Measurements from ENCODE around the gene BOD1L1.
A peak's percentile ranks its signal among the peaks of the same experiment; 100 is the strongest.

Gene BOD1L1

GRCh38 chr4:13553081-13553480 is 74.4 kb downstream of the BOD1L1 start:
- CTCF ChIA-PET: interaction anchor here (1.8 to 2.1 kb wide), 2 partner anchors 102 to 700 kb away, joined by 5 to 9 read pairs; no protein-coding TSS in a partner anchor
- no peaks in the 10 kb centered on the region for H3K36me3 ChIP-seq (ENCODE audit: control insufficient read depth in 2 of 2, insufficient read depth in 1 of 2, low read length in 2 of 2)
- H3K4me3 ChIP-seq (ENCODE audit: low read depth, low read length): no peak overlapping the region
- no peaks in the 10 kb centered on the region for H3K9me3 ChIP-seq (ENCODE audit: control insufficient read depth, insufficient read depth, low read depth, low read length)
- TF ChIP-seq MEIS1 (CRISPR knock-in tag; IDR thresholded peaks at IDR 0.05; ENCODE audit: borderline replicate concordance) (no peak), ZNF791 (tag by site-specific recombination; IDR thresholded peaks at IDR 0.05) (no peak), ZNF394 (tag by site-specific recombination; IDR thresholded peaks at IDR 0.05; ENCODE audit: borderline replicate concordance) (no peak)
- POLR2A ChIA-PET: no interaction called here
- no peak overlapping the region for H3K27ac ChIP-seq (ENCODE audit: extremely low read depth, low read depth, low read length)
- no peaks in the 10 kb centered on the region for H3K4me1 ChIP-seq (ENCODE audit: control insufficient read depth, insufficient read depth, low read length)

GRCh38 chr4:13548984-13549546 is 78.5 kb downstream of the BOD1L1 start:
- ChIA-PET CTCF (interaction anchor here (0.5 to 1.0 kb wide), 9 partner anchors 9 to 832 kb away, joined by 3 to 5 read pairs (median 3); no protein-coding TSS in a partner anchor), POLR2A (no interaction called here)
- Histone ChIP-seq H3K4me3 (ENCODE audit: low read depth, low read length) (peak overlapping the region; percentile 34), H3K4me1 (ENCODE audit: control insufficient read depth, insufficient read depth, low read length) (no peaks in the 10 kb centered on the region), H3K9me3 (ENCODE audit: control insufficient read depth, insufficient read depth, low read depth, low read length) (no peaks in the 10 kb centered on the region), H3K36me3 (ENCODE audit: control insufficient read depth in 2 of 2, insufficient read depth in 1 of 2, low read length in 2 of 2) (no peaks in the 10 kb centered on the region), H3K27ac (ENCODE audit: extremely low read depth, low read depth, low read length) (no peak overlapping the region)
- TF ChIP-seq ZNF654 (tag by site-specific recombination; IDR thresholded peaks at IDR 0.05; ENCODE audit: low read depth) (peak; percentile 94), ZNF629 (tag by site-specific recombination; IDR thresholded peaks at IDR 0.05) (peak; percentile 27; the same call in 1 of the 2 replicates), ZNF785 (tag by site-specific recombination; IDR thresholded peaks at IDR 0.05) (no peak), PBX3 (CRISPR knock-in tag; IDR thresholded peaks at IDR 0.05) (no peak), GLIS2 (tag by site-specific recombination; IDR thresholded peaks at IDR 0.05) (0 out of 2 replicates have a peak, but pooled peaks have one; percentile 38), CTCF (tag by site-specific recombination; IDR thresholded peaks at IDR 0.05) (peak; percentile 82), ZNF561 (tag by site-specific recombination; IDR thresholded peaks at IDR 0.05; ENCODE audit: borderline replicate concordance) (peak; percentile 40; the same call in 1 of the 2 replicates), ZNF600 (tag by site-specific recombination; IDR thresholded peaks at IDR 0.05) (peak; percentile 75), ZSCAN30 (tag by site-specific recombination; IDR thresholded peaks at IDR 0.05) (peak; percentile 70), ZNF660 (tag by site-specific recombination; IDR thresholded peaks at IDR 0.05) (peak; percentile 68; the same call in 1 of the 2 replicates), ZEB2 (tag by site-specific recombination; IDR thresholded peaks at IDR 0.05) (0 out of 2 replicates have a peak, but pooled peaks have one; percentile 20), ZNF175 (tag by site-specific recombination; IDR thresholded peaks at IDR 0.05) (no peak), ZNF112 (tag by site-specific recombination; IDR thresholded peaks at IDR 0.05) (no peak), FEZF1 (tag by site-specific recombination; IDR thresholded peaks at IDR 0.05) (peak; percentile 30; the same call in 1 of the 2 replicates), ZNF2 (tag by site-specific recombination; IDR thresholded peaks at IDR 0.05) (0 out of 2 replicates have a peak, but pooled peaks have one; percentile 17)
